GM21390 (cell line): ENCODE data around the gene AGAP6.
"Not testable (repeated sequence)": the region's sequence is repeated elsewhere in the genome, so short reads cannot be mapped to it uniquely, and the experiment has no call there.

Experiments
- ATAC-seq: cut with Tn5 transposase; IDR thresholded peaks from one replicate; pipeline ENCODE4 v1.9.1; 2021; ENCODE audit not compliant: unreplicated experiment

The AGAP6 gene

DNA sequence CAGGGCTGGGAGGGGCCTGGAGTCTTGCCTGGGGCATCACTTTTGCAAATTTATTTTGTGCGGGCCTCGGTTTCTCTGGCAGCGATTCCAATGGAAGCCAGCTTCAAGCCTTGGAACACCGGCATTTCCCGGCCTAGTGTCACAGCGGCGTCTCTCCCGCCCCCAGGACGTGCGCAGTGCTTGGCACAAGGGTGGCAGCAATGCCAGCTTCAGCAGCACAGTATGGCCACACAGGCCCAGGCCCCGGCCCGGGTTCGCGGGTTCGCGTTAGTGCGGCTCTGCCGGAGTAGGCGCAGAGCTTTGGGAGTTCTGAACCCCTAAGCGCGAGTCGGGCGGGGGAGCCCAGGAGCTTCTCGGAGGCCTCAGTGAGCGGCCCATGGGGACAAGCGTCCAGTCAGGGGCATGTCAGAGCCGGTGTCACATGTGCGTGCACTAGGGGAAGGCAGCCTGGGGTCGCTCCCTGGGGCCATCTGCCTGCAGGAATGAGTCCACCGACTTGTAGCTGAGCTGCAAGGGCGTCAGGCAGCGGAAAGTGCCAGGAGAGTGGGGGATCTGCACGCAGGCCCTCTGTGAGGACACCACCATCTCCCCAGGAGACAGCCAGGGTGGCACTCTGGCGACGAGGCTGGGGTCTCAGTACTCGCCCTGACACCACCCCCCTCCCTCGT, 36.6 kb downstream of the AGAP6 start:
- not testable (repeated sequence) for ATAC-seq

DNA sequence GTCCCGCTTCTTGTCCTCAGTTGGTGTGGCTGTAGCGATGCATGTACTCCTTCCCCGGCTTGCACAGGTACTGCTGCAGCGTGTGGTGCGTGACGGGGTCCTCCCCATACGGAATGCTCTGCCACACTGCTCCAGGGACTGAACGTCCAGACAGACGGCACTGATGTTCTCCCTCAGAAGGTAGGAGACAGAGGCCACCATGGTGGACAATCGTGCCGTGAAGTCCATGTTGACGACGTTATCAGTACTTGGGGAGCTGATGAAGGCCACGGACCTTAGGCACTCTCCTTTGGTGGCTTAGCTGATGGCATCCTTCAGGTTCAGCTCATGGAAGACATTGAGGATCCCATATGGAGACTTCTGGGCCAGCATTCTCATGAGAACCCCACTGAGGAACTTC, 37.4 kb downstream of the AGAP6 start:
- ATAC-seq: no peak

DNA sequence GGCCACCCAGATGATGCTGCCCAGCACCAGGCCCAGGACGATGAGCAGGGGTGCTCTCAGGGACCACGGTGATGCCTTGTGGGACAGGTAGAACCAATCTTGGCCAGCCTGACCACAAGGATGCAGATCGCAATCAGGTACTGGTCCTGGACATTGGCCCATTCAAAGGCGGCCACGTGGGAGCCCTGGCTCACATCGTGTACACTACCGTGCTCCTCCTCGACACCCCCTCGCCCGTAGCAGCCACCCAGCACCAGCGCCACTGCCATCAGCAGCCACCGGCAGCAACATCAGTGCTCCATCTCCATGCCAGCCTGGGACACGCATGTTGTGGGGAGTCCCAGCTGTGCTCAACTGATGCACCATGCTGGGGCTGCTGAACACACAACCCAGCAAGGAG, 39.0 kb downstream of the AGAP6 start:
- ATAC-seq: no peak

DNA sequence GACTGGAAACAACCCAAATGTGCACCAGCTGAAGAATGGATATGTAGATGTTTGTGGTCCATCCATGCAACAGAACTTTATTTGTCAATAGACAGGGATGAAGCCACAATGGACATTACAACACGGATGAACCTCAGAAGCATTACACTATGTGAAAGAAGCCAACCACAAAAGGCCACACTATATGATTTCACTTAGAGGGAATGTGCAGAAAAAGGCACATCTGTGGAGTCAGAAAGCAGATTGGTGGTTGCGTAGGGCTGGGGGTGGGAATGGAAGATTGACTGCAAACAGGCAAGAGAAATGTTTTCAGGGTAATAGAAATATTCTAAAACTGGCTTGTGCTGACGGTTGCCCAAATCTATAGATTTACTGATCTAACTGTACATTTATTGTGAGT, 45.3 kb downstream of the AGAP6 start:
- ATAC-seq: no peak

DNA sequence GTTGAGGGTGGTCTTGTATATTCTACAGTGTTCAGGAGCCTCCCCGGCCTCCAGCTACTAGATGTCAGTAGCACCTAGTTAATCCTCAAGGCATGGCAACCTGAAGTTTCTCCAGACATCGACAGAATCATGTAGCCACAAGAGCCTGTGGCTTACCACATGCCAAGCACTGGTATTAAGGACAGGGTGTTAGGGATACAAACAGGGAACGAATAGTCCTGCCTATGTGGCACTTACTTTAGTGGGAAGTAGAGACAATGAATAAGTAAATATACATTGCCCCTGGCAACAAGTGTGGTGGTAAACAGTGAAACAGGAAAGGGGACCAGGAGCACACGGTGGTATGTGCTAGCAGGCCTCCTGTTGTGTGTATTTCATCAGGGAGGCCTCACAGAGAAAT, 47.1 kb downstream of the AGAP6 start:
- ATAC-seq: not testable (repeated sequence)

DNA sequence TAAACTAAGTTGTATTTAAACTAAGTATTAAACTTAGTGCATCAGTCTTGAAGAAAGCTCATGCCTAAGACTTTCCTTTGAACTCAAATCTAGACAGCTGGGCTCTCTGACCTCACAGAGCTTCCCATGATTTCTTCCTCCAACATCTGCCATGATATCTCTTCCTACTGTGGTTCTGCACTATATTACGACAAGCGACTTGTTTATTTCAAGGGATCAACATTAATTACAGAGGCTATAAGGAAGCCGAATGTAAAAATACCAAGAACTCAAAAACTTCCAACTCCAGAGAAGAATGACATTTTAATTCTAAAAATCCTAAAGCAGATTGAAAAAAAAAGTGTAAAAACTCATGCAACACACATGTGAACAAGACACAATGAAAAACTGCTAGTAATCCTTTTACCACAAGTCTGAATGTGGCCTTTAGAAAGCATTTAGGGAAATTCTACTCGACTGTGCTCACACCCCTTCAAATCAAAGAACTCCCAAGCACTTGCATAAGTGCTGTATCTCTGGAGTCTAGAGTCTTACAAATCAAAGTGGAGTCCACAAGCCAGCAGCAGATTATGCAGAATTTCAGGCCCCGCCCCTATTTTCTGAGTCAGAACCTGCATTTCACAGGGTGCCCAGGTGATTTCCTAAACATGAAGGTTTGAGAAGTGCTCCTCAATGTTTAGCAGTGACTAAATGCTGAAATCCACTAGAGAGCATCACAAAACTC, 56.9 kb downstream of the AGAP6 start:
- ATAC-seq: no peak

DNA sequence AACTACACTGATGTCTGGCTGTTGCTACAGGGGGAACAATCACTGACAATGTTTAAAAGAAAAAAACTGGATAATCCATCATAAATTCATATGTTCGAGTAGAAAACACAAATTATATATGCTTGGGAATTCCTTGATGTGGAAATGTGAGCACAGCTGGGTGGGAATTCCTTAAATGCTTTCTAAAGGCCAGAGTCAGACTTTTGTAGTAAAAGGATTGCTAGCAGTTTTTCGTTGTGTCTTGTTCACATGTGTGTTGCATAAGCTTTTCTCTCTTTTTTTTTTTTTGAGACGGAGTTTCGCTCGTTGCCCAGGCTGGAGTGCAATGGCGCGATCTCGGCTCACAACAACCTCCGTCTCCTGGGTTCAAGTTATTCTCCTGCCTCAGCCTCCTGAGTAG, 58.3 kb downstream of the AGAP6 start:
- not testable (repeated sequence) for ATAC-seq

DNA sequence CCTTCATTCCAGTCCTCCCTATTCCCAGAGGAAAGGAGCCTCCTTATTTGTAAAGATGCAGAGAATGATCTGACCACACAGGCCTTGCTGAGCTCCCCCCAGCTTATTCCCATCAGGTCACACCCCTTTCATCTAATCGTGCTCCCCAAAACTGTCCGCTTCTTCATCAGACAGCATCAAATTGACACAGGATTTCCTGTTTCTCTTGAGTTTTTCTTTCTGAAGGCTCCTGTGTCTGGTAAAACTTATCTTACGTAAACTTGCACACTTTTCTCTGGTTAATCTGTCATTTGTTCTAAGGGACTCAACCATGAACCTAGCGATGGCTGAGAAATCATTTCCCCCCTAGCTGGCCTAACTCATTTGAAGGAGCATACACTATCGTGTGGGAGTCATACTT, 59.4 kb downstream of the AGAP6 start:
- ATAC-seq: not testable (repeated sequence)

DNA sequence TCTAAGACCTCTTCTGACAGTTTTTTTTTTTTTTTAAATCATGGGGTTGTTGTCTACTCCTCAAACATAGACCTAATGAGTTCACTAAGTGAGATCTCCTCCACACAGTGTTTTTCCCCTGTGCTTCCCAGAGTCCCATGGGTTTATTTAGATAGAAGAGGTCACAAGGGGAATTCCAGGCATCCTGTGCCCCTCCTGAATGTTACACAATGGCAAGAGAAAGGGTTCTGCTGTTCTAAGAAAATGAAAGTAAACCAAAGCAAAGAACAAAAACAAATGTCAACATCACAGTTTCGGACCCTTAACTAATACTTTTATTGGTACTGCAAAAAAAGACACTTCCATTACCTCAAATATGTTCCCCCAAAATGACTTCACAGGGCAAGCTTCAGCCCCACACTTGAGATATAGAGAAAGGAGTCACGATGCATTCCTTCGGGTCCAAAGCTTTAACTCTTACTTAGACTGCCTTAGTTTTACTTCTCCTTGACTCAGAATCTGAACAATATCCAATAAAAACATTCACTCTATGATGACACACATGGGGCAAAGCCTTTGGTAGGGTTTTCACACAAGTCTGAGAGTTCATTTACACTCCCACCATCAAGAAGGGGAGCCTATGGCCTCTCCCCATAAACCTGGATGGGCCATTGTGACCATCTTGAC, 63.9 kb downstream of the AGAP6 start:
- ATAC-seq: peak; percentile 53

DNA sequence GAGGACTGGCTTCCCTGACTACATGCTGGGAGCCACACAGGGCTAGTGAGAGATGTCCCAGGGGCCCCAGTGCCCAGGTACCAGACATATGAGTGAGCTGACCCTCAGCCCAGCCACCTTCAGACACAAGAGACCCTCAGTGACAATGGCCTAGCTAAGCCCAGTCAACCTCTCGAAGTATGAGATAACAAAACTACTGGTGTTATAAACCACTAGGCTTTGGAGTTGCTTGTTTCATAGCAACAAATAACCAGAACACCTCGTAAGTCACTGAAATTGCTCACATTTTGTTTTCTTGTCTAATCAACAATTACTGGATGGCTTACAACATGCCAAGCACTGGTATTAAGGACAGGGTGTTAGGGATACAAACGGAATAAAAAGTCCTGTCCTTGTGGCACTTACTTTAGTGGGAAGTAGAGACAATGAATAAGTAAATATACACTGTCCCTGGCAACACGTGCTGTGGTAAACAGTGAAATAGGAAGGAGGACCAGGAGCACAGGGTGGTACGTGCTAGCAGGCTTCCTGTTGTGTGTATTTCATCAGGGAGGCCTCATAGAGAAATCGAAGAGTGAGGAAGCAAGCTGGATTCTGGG, 64.7 kb downstream of the AGAP6 start:
- not testable (repeated sequence) for ATAC-seq

DNA sequence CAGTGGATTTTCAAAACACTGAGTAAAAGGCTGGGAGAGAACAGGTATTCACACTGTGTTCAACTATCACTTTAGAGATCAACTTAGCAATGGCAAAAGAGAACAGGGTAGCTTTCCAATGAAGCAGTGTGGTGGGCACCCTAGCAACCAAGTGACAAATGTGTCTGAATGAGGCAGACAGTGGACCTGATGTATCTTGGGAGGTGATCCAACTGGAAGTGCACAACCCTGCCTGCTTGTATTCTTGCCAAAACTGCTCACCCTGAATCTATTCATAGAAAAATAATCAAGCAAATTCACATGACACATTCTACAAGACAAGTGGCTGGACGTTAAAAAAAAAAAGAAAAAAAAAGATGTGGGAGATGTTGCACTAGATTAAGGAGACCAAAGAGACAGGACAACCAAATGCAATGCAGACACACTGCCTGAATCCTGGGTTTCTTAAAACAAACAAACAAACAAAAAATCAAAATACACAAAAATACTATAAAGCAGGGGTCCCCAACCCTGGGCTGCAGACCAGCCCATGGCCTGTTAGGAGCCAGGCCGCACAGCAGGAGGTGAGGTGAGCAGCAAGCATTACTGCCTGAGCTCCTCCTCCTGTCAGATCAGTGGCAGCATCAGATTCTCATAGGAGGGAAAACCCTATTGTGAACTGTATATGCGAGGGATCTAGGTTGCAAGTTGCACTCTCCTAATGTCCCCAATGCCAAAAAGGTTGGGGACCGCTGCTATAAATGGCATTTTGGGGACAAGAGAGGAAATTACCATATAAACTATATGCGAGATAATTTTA, 67.5 kb downstream of the AGAP6 start:
- ATAC-seq: not testable (repeated sequence)

DNA sequence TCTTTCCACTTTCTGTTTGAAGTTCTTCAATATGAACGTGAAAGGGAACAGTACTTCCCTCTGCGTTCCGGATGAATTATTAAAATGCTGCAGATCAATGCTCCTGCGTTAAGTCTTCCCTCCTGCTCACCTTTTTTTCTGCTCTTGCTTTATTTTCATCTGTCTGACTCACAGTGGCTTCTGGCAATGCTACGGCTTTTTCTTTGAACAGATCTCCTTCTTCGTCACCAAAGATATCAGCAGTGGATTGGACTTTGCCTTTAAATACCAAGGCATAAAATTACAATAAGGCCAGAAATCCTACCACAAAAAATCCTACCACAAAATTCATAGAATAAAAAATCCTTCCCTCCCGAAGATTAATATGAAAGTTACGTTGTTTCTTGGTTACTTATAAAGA, 68.4 kb downstream of the AGAP6 start:
- not testable (repeated sequence) for ATAC-seq

DNA sequence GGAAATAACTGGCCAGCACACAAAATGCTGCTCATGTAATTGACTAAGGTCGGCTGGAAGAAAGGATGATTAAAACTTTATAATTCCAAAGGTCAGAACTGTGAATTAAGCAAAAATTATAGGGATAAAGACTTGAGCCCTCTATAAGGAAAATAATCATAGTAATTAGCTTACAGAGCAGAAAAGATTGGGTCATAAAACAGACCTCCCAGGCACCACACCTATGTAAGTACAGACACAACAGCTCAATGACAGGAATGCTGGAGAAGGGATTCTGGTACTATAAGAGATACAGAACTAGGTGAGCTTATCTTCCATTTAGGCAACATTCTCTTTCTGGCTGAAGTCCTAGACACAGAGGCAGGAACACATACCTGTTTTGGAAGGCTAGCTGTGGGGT, 70.5 kb downstream of the AGAP6 start:
- not testable (repeated sequence) for ATAC-seq

DNA sequence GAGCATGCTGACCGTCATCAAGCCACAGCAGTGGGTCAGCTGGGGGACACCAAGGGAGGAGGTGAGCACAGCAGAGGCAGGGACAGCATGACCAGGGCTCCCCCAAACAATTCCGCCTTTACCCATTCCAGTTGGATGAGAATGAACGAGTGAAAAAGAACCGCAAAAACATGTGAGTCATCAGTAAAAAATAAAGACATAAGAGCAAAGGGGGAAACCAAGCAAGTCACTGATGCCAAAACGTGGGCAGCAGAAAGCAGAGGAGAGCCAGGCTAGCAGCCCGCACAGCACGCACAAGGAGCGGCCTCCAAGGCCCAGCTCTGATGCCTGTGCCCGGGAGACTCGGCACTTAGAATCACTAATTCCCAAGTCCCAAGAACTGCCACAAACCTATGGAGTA, 71.7 kb downstream of the AGAP6 start:
- not testable (repeated sequence) for ATAC-seq
